SHP77 (cell line): ENCODE results near the gene SFSWAP.

Experiments used
- DNase-seq, 2 experiments: peaks; one replicate each; lab custom pipeline; 2025; lab: John Stamatoyannopoulos, UW

Gene SFSWAP

DNA sequence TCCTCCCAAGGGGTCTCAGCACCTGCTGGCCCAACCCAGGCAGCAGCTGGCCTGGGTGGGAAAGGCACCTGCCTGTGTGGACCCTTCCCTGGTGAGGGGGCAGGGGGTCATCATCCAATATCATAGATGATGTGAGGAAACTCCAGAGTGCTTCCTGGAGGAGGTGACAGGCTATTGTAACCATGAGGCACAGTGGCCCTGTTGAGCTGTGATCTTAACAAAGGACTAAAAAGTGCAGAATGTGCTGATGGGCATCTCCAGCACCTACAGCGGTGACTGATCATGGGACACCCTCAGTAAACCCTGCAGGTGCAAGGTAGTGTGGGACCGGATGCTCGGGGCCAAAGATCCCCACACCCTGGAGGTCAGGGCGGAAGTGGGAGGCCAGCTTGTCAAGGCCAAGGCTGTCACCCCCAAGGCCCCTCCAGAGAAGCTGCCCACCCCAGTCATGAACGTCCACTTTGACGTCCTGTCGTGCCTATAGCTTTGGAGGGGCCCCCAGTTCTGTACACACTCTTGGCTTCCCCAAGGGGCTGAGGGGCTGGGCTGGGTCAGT, 124.8 kb downstream of the SFSWAP start:
- DNase-seq = no peak

DNA sequence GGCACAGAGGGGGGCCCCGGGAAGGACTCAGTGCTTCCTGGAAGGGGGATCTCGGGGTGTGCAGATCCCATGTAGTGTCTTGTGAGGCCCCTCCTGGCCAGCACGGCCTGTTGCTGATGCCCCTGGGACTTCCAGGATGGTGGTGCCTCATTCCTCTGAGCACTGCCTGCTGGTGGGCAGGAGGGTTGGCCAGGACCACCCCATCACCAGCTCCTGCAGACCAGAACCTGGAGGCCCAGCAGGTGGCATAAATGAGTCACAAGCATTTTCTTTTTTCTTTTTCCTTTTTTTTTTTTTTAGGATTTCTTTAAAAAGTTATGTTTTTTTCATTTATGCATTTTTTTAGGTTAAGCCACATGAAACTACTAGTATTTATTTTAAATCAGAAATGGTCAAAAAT, 125.3 kb downstream of the SFSWAP start:
- peak in 1 of 2 experiments; percentile 14 for DNase-seq

GRCh38 chr12:131836714-131837397, 126.0 kb downstream of the SFSWAP start:
- no peak for DNase-seq

GRCh38 chr12:131840643-131841416, 129.9 kb downstream of the SFSWAP start:
- no peak for DNase-seq

DNA sequence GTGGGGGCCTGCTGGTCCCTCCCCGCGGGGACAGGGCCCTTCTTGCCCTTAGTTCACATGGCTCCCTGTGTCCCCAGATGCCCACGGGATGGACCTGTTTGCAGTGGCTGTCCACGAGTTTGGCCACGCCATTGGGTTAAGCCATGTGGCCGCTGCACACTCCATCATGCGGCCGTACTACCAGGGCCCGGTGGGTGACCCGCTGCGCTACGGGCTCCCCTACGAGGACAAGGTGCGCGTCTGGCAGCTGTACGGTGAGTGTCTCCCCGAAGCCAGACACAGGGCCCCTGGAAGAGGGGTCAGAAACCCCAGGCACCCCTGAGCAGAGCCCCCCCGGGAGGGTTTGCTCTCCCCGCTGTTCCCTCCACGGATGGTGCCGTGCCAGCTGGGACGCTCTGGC, 130.7 kb downstream of the SFSWAP start:
- DNase-seq = no peak

DNA sequence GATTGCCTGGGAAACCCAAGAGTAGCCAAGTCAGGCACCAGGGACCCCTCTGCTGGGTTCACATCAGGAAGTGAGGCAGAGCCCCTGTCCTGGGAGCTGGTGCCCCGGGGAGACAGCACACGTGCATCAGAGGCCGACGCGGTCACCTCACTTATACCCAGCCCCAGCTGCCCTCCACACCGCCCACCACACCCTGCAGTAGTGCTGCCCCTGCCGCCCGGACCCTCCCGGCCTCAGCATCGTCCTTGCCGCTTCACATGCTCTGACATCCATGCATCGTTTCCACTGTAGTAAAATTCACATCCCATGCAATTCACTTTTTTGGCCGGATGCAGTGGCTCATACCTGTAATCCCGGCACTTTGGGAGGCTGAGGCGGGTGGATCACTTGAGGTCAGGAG, 131.3 kb downstream of the SFSWAP start:
- no peak for DNase-seq

DNA sequence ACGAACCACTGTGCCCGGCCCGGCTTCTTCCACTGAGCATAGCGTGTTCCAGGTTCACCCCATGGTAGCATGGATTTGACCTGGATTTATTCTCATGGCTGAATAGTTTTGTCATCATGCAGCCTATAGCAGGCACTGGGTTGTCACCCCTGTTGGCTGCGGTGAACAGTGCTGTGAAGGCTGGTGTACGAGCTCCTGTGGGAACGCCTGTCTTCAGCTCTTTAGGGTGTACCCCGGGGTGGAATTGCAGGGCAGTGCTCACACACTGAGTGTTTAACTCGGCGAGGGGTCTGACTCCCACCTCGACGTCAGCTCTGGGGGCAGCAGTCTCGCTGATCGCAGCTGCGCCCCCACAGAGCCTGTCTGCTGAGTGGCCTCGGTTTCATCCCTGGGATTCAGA, 132.6 kb downstream of the SFSWAP start:
- no peak for DNase-seq

GRCh38 chr12:131844140-131844539, 133.2 kb downstream of the SFSWAP start:
- DNase-seq = no peak

- DNase-seq = no peak
Measured at GRCh38 chr12:131844656-131845055, 133.8 kb downstream of the SFSWAP start.

DNA sequence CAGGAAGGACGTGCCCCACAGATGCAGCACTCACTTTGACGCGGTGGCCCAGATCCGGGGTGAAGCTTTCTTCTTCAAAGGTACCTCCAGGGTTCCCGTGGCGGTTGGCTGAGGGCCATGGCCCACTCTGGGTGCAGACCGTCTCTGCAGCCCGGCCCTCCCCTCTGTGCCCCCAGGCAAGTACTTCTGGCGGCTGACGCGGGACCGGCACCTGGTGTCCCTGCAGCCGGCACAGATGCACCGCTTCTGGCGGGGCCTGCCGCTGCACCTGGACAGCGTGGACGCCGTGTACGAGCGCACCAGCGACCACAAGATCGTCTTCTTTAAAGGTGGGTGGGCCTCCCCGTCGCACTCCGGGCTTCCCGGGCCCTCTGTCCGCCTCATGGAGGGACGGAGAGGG, 134.2 kb downstream of the SFSWAP start:
- peak in 1 of 2 experiments; percentile 42 for DNase-seq

DNA sequence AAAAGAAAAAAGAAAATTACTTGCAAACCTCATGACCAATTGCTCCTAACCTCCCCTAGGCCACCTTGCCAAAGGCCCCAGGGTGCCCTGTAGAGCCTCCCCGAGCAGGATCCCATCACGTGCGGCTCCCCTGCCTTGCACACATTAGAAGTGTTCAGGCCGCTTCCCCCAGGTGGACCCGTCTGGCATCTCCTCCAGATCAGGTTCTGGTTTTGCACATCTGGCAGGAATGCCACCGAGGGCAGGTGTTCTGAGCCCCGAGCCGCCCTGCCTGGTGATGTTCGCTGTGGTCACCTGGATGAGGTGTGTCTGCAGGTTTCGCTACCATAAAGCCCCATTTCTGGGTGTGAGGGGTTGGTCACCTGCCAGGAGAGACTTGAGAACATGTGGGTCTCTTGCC, 136.6 kb downstream of the SFSWAP start:
- no peak for DNase-seq

DNA sequence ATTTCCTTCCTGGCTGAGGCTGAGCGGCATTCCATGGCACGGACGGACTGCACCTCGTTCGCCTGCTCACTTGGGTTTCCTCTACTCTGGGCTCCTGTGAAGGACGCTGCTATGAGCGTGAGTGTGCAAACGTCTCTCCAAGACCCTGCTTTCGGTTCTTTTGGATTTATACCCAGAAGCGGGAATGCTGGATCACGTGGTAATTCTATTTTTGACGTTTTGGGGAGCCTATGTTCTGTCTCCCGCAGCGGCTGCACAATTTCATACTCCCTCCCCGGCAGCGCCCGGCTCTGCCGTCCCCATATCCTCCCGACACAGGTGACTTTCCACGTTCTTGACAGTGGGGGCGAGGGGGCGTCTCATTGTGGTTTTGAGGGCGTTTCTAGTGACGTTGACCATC, 137.9 kb downstream of the SFSWAP start:
- no peak for DNase-seq
